Peyer's patch (tissue), 4 donors: ENCODE results near the gene YAF2.

ENCODE experiments used
- CTCF ChIP-seq, 6 experiments: fragments of 450-650 bp in 4 of 6; fragments of 200-600 bp in 2 of 6; sonication (generic) in 1 of 6; IDR thresholded peaks; one replicate each; pipeline ENCODE4 v1.5.1; 2017 to 2019; ENCODE audit warnings: antibody characterized with exemption in 6 of 6, mild to moderate bottlenecking in 3 of 6, moderate library complexity in 1 of 6
- POLR2A ChIP-seq, 2 donors: fragments of 450-650 bp; IDR thresholded peaks; one replicate each; pipeline ENCODE4 v1.5.1; 2017; ENCODE audit warnings: antibody characterized with exemption in 2 of 2, mild to moderate bottlenecking in 2 of 2, moderate library complexity in 2 of 2

GRCh38 chr12:42255866-42256261 is 17.8 kb upstream of the YAF2 start:
- TF ChIP-seq CTCF (IDR thresholded peaks at IDR 0.05) = no peak
- no peak for TF ChIP-seq POLR2A (IDR thresholded peaks at IDR 0.05)
